ENCODE data around the gene ARHGEF16. TPM values are rescaled to one million over a fixed set of nuclear protein-coding genes. Genes with fewer than 3 reads are reported as not detected.

ARHGEF16 gene
- total RNA-seq, 1 experiment from 2014 or later, result 17.2 TPM

- peak overlapping the region; percentile 78 for H3K27ac Mint-ChIP-seq
- TF ChIP-seq CREM (CRISPR knock-in tag; IDR thresholded peaks at IDR 0.05), result no peak
- H3K9me3 Mint-ChIP-seq, result no peaks in the 10 kb centered on the region
- ATAC-seq (no peak), DNase-seq (ENCODE audit: low spot score) (no peak)
- ChIA-PET CTCF (interaction anchor here (0.6 to 2.1 kb wide), 6 partner anchors 13 to 378 kb away, joined by 3 to 8 read pairs (median 5); no protein-coding TSS in a partner anchor), POLR2A (no interaction called here)
- H3K27me3 Mint-ChIP-seq (ENCODE audit: low read depth), result no peaks in the 10 kb centered on the region
- 0 out of 2 replicates have a peak, but pooled peaks cover 2% of the 10 kb centered on the region for H3K36me3 Mint-ChIP-seq
- no peak overlapping the region for H3K4me3 Mint-ChIP-seq
- H3K4me1 Mint-ChIP-seq, result peaks cover 16% of the 10 kb centered on the region
Measured at GRCh38 chr1:3457910-3458883, 3.7 kb downstream of the ARHGEF16 start.

GRCh38 chr1:3459051-3459908 lies 4.8 kb downstream of the ARHGEF16 start:
- ATAC-seq (no peak), DNase-seq (ENCODE audit: low spot score) (no peak)
- peak overlapping the region; percentile 82 for H3K27ac Mint-ChIP-seq
- peaks cover 15% of the 10 kb centered on the region for H3K4me1 Mint-ChIP-seq
- H3K4me3 Mint-ChIP-seq, result no peak overlapping the region
- CTCF ChIA-PET, result interaction anchor here (0.6 to 2.1 kb wide), 4 partner anchors 12 to 377 kb away, joined by 4 to 8 read pairs (median 6); no protein-coding TSS in a partner anchor
- POLR2A ChIA-PET, result no interaction called here
- no peaks in the 10 kb centered on the region for H3K27me3 Mint-ChIP-seq (ENCODE audit: low read depth)
- TF ChIP-seq ZNF263 (CRISPR knock-in tag; IDR thresholded peaks at IDR 0.05; ENCODE audit: low read depth) (no peak), NFE2L1 (CRISPR knock-in tag; IDR thresholded peaks at IDR 0.05) (no peak), MXD4 (CRISPR knock-in tag; IDR thresholded peaks at IDR 0.05; ENCODE audit: borderline replicate concordance) (no peak), MAX (CRISPR knock-in tag; IDR thresholded peaks at IDR 0.05) (no peak), HMGA2 (CRISPR knock-in tag; IDR thresholded peaks at IDR 0.05) (no peak), ZNF281 (CRISPR knock-in tag; IDR thresholded peaks at IDR 0.05) (no peak), E2F5 (CRISPR knock-in tag; IDR thresholded peaks at IDR 0.05) (no peak), NFATC4 (CRISPR knock-in tag; IDR thresholded peaks at IDR 0.05) (no peak), ARID4B (CRISPR knock-in tag; IDR thresholded peaks at IDR 0.05; ENCODE audit: borderline replicate concordance) (no peak), PREB (CRISPR knock-in tag; IDR thresholded peaks at IDR 0.05; ENCODE audit: borderline replicate concordance) (no peak), NR1H2 (CRISPR knock-in tag; IDR thresholded peaks at IDR 0.05) (no peak), SP1 (CRISPR knock-in tag; conservative IDR thresholded peaks at IDR 0.05) (no peak), CREM (CRISPR knock-in tag; IDR thresholded peaks at IDR 0.05) (no peak), AR (CRISPR knock-in tag; IDR thresholded peaks at IDR 0.05) (no peak), SMAD4 (CRISPR knock-in tag; IDR thresholded peaks at IDR 0.05) (no peak)
- H3K9me3 Mint-ChIP-seq, result no peaks in the 10 kb centered on the region
- 0 out of 2 replicates have a peak, but pooled peaks cover 2% of the 10 kb centered on the region for H3K36me3 Mint-ChIP-seq

Measured in WTC11 (cell line).